Lung (tissue), 12 donors: Measurements from ENCODE around the gene AP2A2. TPM values are rescaled to one million over a fixed set of nuclear protein-coding genes. Genes with fewer than 3 reads are reported as not detected.
"Not testable (repeated sequence)": the region's sequence is repeated elsewhere in the genome, so short reads cannot be mapped to it uniquely, and the experiment has no call there.

Experiments
- ATAC-seq: fragments of 200-7000 bp; cut with Tn5 transposase; one replicate; pipeline ENCODE4 v1.9.1; 2020; ENCODE audit warnings: moderate number of reproducible peaks; ENCODE audit not compliant: insufficient read depth, low FRiP score
- DNase-seq, 3 donors: peaks; one replicate each; pipeline ENCODE4 v3.0.0-alpha.2; 2013 to 2017
- H3K27ac ChIP-seq, 2 donors: one replicate each; pipeline ENCODE4 v1.5.1; 2013; ENCODE audit warnings: mild to moderate bottlenecking in 2 of 2, moderate library complexity in 2 of 2, control low read depth in 1 of 2, inconsistent platforms in 1 of 2, low read depth in 1 of 2, low read length in 1 of 2
- H3K27me3 ChIP-seq, 3 donors: one replicate each; pipeline ENCODE4 v1.5.1; 2013; ENCODE audit warnings: low read length in 2 of 3; ENCODE audit not compliant: control insufficient read depth in 3 of 3, insufficient read depth in 3 of 3
- H3K36me3 ChIP-seq, 4 donors: one replicate each; pipeline ENCODE4 v1.5.1; 2013; ENCODE audit warnings: low read length in 4 of 4, mild to moderate bottlenecking in 1 of 4, moderate library complexity in 1 of 4; ENCODE audit not compliant: control insufficient read depth in 4 of 4, insufficient read depth in 4 of 4
- H3K4me1 ChIP-seq, 5 donors: one replicate each; pipeline ENCODE4 v1.5.1; 2013; ENCODE audit warnings: low read length in 5 of 5, mild to moderate bottlenecking in 2 of 5, moderate library complexity in 1 of 5; ENCODE audit not compliant: control insufficient read depth in 5 of 5, insufficient read depth in 5 of 5
- H3K4me3 ChIP-seq: one replicate; pipeline ENCODE4 v1.5.1; 2013; ENCODE audit warnings: mild to moderate bottlenecking, control low read depth, moderate library complexity
- H3K9ac ChIP-seq, 2 donors: one replicate each; pipeline ENCODE4 v1.5.1; 2013; ENCODE audit warnings: low read length in 2 of 2, control low read depth in 1 of 2; ENCODE audit not compliant: insufficient read depth in 1 of 2
- H3K9me3 ChIP-seq, 4 donors: one replicate each; pipeline ENCODE4 v1.5.1; 2013; ENCODE audit warnings: low read length in 3 of 4, mild to moderate bottlenecking in 1 of 4, moderate library complexity in 1 of 4; ENCODE audit not compliant: control insufficient read depth in 4 of 4, insufficient read depth in 3 of 4
- WGBS, 2 donors: extraction: QIAGEN DNeasy Blood & Tissue Kit; methylation state at CpG; one replicate each; pipeline ENCODE4 v1.1.7; 2013; 5-methylcytosine and 5-hydroxymethylcytosine counted together
- polyA plus RNA-seq, 2 donors: library from polyadenylated mRNA; stranded (reverse); fragments of 200-250 nt; gene quantifications; one replicate each; pipeline ENCODE4 v1.2.1, GENCODE V29; 2013
- total RNA-seq, 2 donors: library from RNA; depleted of rRNA in 1 of 2; stranded (reverse); fragments of >200 nt in 1 of 2; gene quantifications; one replicate each; pipeline ENCODE4 v1.2.1, GENCODE V29; 2014 to 2021
- TF ChIP-seq, protein P1 (sequence below): IDR thresholded peaks from 2 replicates; pipeline ENCODE4 v1.5.1; 2012; ENCODE audit warnings: mild to moderate bottlenecking; ENCODE audit errors: control extremely low read depth, extremely low read depth
- donor health status: control.
- donor health status: control.
- donor health status: Bipolar disorder and iron deficiency.
- donor health status: healthy.
- donor health status: DM: yes; HTN: yes; CAD: no.

AP2A2 gene
- total and polyA plus RNA-seq, 4 donors, result 33.8 to 93.2 (median 54.4) TPM

DNA sequence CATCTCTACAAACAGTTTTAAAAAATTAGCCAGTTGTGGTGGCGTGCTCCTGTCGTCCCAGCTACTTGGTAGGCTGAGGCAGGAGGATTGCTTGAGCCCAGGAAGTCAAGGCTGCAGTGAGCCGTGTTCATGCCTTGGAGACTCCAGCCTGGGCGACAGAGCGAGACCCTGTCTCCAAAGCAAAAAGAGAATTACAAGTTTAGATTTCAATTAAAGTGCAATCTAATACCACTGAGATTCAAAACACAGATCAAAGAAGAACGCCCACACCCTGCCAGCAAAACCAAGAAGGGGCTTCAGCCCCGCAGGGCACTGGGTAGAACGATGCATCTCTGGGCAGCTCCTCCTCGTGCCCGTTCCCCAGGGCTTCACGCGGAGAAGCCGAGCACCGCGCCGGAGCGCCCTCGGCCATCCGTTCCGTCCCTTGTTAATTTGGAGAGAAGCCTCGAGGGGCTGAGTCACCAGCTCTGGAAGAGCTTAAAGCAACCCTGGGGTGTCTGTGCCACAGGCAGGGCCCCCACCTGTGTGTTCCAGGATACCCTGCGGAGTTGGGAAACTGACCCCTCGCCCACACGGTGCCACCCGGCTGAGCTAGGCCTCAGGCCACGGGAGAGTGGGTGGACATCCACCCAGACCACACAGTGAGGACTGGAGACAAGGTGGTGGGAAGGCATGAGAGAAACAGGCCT, 47.0 kb downstream of the AP2A2 start:
- ATAC-seq, result no peak
- Histone ChIP-seq H3K36me3 (peaks cover 5 to 57% (median 14%) of the 10 kb centered on the region in 4 donors), H3K27ac (no peak overlapping the region), H3K4me1 (no peaks in the 10 kb centered on the region), H3K27me3 (no peaks in the 10 kb centered on the region), H3K9me3 (no peaks in the 10 kb centered on the region), H3K4me3 (no peak overlapping the region), H3K9ac (no peak overlapping the region)
- TF ChIP-seq, protein P1, sequence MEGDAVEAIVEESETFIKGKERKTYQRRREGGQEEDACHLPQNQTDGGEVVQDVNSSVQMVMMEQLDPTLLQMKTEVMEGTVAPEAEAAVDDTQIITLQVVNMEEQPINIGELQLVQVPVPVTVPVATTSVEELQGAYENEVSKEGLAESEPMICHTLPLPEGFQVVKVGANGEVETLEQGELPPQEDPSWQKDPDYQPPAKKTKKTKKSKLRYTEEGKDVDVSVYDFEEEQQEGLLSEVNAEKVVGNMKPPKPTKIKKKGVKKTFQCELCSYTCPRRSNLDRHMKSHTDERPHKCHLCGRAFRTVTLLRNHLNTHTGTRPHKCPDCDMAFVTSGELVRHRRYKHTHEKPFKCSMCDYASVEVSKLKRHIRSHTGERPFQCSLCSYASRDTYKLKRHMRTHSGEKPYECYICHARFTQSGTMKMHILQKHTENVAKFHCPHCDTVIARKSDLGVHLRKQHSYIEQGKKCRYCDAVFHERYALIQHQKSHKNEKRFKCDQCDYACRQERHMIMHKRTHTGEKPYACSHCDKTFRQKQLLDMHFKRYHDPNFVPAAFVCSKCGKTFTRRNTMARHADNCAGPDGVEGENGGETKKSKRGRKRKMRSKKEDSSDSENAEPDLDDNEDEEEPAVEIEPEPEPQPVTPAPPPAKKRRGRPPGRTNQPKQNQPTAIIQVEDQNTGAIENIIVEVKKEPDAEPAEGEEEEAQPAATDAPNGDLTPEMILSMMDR, result no peak
- no peak for DNase-seq
- 97% methylated on average over 26 of the region's 26 CpGs for WGBS, 2 donors

DNA sequence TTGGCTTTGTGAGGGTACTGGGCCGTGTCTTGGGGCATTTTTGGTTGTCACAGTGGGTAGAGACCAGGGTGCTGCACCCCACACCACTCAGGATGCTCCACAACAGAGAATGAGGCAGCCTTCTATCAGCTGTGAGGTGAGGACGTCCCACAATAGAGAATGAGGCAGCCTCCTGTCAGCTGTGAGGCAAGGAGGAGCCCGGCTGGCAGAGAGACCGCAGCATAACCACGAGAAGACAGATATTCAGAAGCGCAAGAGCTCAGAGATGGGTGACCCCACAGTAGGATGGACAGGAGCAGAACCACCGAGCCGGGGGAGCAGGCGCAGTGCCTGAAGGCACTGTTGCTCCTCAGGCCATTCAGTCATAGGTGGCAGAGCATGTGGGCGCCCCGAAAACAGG, 47.6 kb downstream of the AP2A2 start:
- TF ChIP-seq, protein P1, result no peak
- H3K9ac ChIP-seq, result no peak overlapping the region
- H3K4me3 ChIP-seq, result no peak overlapping the region
- H3K36me3 ChIP-seq, result peaks cover 6 to 63% (median 15%) of the 10 kb centered on the region in 4 donors
- no peaks in the 10 kb centered on the region for H3K9me3 ChIP-seq
- H3K27ac ChIP-seq, result no peak overlapping the region
- ATAC-seq (no peak), DNase-seq (no peak)
- H3K4me1 ChIP-seq, result no peaks in the 10 kb centered on the region
- WGBS, 2 donors, result 87 to 97% methylated on average over 11 of the region's 11 CpGs
- no peaks in the 10 kb centered on the region for H3K27me3 ChIP-seq

DNA sequence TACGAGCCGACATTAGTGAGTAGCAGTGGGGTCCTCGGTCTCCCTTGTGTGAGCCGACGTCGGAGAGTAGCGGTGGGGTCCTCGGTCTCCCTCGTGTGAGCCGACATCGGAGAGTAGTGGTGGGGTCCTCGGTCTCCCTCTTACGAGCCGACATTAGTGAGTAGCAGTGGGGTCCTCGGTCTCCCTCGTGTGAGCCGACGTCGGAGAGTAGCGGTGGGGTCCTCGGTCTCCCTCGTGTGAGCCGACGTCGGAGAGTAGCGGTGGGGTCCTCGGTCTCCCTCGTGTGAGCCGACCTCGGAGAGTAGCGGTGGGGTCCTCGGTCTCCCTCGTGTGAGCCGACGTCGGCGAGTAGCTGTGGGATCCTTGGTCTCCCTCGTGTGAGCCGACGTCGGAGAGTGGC, 49.7 kb downstream of the AP2A2 start:
- not testable (repeated sequence) for DNase-seq
- 89 to 90% methylated on average over 41 of the region's 41 CpGs for WGBS, 2 donors

DNA sequence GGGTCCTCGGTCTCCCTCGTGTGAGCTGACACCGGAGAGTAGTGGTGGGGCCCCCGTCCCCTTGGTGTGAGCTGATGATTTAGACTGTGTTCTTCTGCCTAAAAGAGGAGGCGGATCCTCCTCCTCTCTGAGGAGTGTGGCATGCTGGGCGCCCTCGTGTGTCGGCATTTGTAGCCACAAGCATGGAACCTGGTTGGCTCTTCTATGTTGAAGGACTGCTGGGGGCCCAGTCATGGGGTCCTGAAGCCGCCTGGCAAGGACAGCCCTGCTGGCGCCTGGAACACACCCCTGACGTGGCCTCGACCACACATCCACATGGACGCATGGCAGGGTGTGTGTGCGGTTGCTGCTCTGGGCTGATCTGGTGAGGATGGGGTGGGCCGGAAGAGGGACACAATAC, 50.2 kb downstream of the AP2A2 start:
- peaks cover 6 to 63% (median 15%) of the 10 kb centered on the region in 4 donors for H3K36me3 ChIP-seq
- WGBS, 2 donors, result 75 to 78% methylated on average over 15 of the region's 15 CpGs
- no peak for ATAC-seq

More for the DNA sequence above, 49.7 kb downstream of the AP2A2 start:
- H3K27me3 ChIP-seq, H3K27ac ChIP-seq, H3K4me3 ChIP-seq, H3K9me3 ChIP-seq, H3K4me1 ChIP-seq, ATAC-seq, H3K9ac ChIP-seq: not testable (repeated sequence)
- H3K36me3 ChIP-seq, result peaks cover 6 to 64% (median 15%) of the 10 kb centered on the region in 4 donors

More for the DNA sequence above, 50.2 kb downstream of the AP2A2 start:
- Histone ChIP-seq H3K4me3 (no peak overlapping the region), H3K4me1 (peaks cover 0 to 5% (median 0%) of the 10 kb centered on the region in 5 donors), H3K9ac (no peak overlapping the region), H3K27ac (no peak overlapping the region), H3K9me3 (no peaks in the 10 kb centered on the region), H3K27me3 (no peaks in the 10 kb centered on the region)
- TF ChIP-seq, protein P1, result no peak
- peak; percentile 37 to 60 (median 40) for DNase-seq
